Measurements from ENCODE around the gene ELMO1. TPM values are rescaled to one million over a fixed set of nuclear protein-coding genes. Genes with fewer than 3 reads are reported as not detected.
A peak's percentile ranks its signal among the peaks of the same experiment; 100 is the strongest.

ELMO1 gene
- total RNA-seq, 6 donors from 2014 or later, result 51.4 to 204 (median 73.7) TPM

GRCh38 chr7:37284285-37284684 lies 164.4 kb downstream of the ELMO1 start:
- 69 to 90% methylated on average over 4 of the region's 4 CpGs for WGBS, 2 donors
- peaks cover 33 to 40% (median 39%) of the 10 kb centered on the region in 4 donors for H3K4me1 ChIP-seq

GRCh38 chr7:37283716-37284115 lies 164.9 kb downstream of the ELMO1 start:
- Histone ChIP-seq H3K27me3 (no peaks in the 10 kb centered on the region), H3K27ac (peak overlapping the region; percentile 27 to 51 (median 32)), H3K4me3 (no peak overlapping the region), H3K36me3 (no peaks in the 10 kb centered on the region), H3K9me3 (no peaks in the 10 kb centered on the region), H3K4me1 (peaks cover 33 to 40% (median 39%) of the 10 kb centered on the region in 4 donors)
- DNase-seq, result no peak
- 73 to 78% methylated on average over 3 to 4 of the region's 4 CpGs for WGBS, 2 donors
- TF ChIP-seq POLR2AphosphoS5 (IDR thresholded peaks at IDR 0.05), result no peak
- TF ChIP-seq POLR2A (IDR thresholded peaks at IDR 0.05), result no peak
- TF ChIP-seq EP300 (IDR thresholded peaks at IDR 0.05), result no peak
- TF ChIP-seq CTCF (IDR thresholded peaks at IDR 0.05), result no peak
- ATAC-seq (ENCODE audit: low FRiP score in 2 of 2), result peak in 1 of 2 donors; percentile 33

More at GRCh38 chr7:37284285-37284684, 164.4 kb downstream of the ELMO1 start:
- Histone ChIP-seq H3K27ac (peak overlapping the region; percentile 26 to 37 (median 28)), H3K4me3 (no peak overlapping the region), H3K9me3 (no peaks in the 10 kb centered on the region), H3K36me3 (no peaks in the 10 kb centered on the region), H3K27me3 (no peaks in the 10 kb centered on the region)
- no peak for TF ChIP-seq CTCF (IDR thresholded peaks at IDR 0.05)
- TF ChIP-seq POLR2A (IDR thresholded peaks at IDR 0.05), result no peak
- TF ChIP-seq EP300 (IDR thresholded peaks at IDR 0.05), result no peak
- no peak for TF ChIP-seq POLR2AphosphoS5 (IDR thresholded peaks at IDR 0.05)
- ATAC-seq (ENCODE audit: low FRiP score in 2 of 2), result no peak
- DNase-seq, result no peak

GRCh38 chr7:37282927-37283326 lies 165.7 kb downstream of the ELMO1 start:
- ATAC-seq (ENCODE audit: low FRiP score in 2 of 2), result no peak

GRCh38 chr7:37282093-37282444 lies 166.6 kb downstream of the ELMO1 start:
- H3K4me3 ChIP-seq, result no peak overlapping the region
- no peaks in the 10 kb centered on the region for H3K9me3 ChIP-seq
- ATAC-seq (ENCODE audit: low FRiP score in 2 of 2) (no peak), DNase-seq (no peak)
- H3K4me1 ChIP-seq, result peaks cover 29 to 38% (median 34%) of the 10 kb centered on the region in 4 donors
- H3K27ac ChIP-seq, result no peak overlapping the region
- no peaks in the 10 kb centered on the region for H3K36me3 ChIP-seq
- TF ChIP-seq CTCF (IDR thresholded peaks at IDR 0.05) (no peak), POLR2AphosphoS5 (IDR thresholded peaks at IDR 0.05) (no peak), POLR2A (IDR thresholded peaks at IDR 0.05) (no peak), EP300 (IDR thresholded peaks at IDR 0.05) (no peak)
- H3K27me3 ChIP-seq, result no peaks in the 10 kb centered on the region
- WGBS, 2 donors, result 74 to 90% methylated on average over 4 of the region's 4 CpGs

More at GRCh38 chr7:37282927-37283326, 165.7 kb downstream of the ELMO1 start:
- TF ChIP-seq POLR2A (IDR thresholded peaks at IDR 0.05), result no peak
- no peak for TF ChIP-seq CTCF (IDR thresholded peaks at IDR 0.05)
- TF ChIP-seq POLR2AphosphoS5 (IDR thresholded peaks at IDR 0.05), result no peak
- no peak for TF ChIP-seq EP300 (IDR thresholded peaks at IDR 0.05)
- no peak for DNase-seq
- Histone ChIP-seq H3K36me3 (no peaks in the 10 kb centered on the region), H3K4me1 (peaks cover 33 to 40% (median 39%) of the 10 kb centered on the region in 4 donors), H3K27ac (peak overlapping the region in 2 of 4 donors; percentile 27 to 37), H3K4me3 (no peak overlapping the region), H3K27me3 (no peaks in the 10 kb centered on the region), H3K9me3 (no peaks in the 10 kb centered on the region)
- WGBS, 2 donors, result 83 to 90% methylated on average over 3 of the region's 3 CpGs
